HG02642 (cell line): ENCODE measurements around the gene LINC01488.

Source experiments
- ATAC-seq: cut with Tn5 transposase; IDR thresholded peaks from one replicate; pipeline ENCODE4 v1.9.1; 2021; ENCODE audit warnings: mild to moderate bottlenecking; ENCODE audit not compliant: unreplicated experiment, poor library complexity

LINC01488 gene

DNA sequence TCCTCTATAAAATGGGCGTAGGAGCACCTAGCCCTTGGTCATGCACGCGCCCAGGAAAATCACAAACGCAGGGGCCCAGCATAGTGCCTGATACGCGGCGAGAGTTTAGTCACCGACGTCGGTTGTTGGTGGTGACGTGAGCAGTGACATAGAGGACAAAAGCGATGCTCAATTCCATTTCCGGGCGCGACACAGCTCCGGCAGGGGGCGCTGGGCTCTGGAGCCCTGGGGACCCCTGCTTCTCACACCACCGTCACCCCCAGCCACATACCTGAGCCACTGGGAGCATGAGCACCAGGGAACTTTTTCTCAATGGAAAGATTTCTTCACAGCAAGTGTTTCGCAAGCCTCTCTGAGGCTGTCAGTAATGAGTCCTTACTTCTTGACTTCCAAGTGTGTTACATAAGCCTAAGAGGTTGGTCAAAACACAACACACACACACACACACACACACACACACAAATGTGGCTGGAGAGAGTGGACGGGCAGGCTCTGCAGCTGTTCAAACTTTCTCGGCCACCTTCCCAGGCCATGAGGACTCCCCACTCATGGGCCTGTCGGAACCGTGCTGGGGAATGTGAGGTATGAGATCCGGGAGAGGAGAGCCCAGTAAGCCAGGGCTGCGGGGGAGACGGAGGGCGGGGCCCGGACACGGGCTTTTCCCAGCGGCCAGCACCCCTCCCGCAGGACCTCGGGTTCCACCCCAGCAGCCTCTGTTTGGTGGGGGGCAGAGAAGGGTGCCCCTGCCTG, 36.9 kb upstream of the LINC01488 start:
- no peak for ATAC-seq

GRCh38 chr11:69445131-69445470, 36.4 kb upstream of the LINC01488 start:
- no peak for ATAC-seq

DNA sequence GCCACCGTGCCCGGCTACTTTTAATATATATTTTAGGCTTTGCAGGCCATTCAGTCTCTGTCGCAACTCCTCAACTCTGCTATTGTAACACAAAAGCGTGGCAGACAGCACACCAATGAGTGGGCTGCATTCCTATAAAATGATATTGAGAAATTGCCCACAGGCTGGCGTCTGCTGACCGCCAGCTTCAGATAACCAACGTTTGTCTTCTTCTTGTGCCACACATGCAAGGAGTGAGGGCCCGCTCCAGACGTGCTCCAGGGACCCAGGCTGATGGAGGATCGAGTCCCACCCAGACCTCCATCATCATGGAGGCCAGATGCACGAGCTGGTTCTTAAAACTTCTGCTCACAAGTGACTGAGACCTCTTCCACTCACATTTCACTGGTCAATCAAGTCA, 35.4 kb upstream of the LINC01488 start:
- no peak for ATAC-seq

GRCh38 chr11:69447786-69448185, 33.7 kb upstream of the LINC01488 start:
- ATAC-seq, result no peak

- no peak for ATAC-seq
Measured at GRCh38 chr11:69448471-69449284, 32.8 kb upstream of the LINC01488 start.

DNA sequence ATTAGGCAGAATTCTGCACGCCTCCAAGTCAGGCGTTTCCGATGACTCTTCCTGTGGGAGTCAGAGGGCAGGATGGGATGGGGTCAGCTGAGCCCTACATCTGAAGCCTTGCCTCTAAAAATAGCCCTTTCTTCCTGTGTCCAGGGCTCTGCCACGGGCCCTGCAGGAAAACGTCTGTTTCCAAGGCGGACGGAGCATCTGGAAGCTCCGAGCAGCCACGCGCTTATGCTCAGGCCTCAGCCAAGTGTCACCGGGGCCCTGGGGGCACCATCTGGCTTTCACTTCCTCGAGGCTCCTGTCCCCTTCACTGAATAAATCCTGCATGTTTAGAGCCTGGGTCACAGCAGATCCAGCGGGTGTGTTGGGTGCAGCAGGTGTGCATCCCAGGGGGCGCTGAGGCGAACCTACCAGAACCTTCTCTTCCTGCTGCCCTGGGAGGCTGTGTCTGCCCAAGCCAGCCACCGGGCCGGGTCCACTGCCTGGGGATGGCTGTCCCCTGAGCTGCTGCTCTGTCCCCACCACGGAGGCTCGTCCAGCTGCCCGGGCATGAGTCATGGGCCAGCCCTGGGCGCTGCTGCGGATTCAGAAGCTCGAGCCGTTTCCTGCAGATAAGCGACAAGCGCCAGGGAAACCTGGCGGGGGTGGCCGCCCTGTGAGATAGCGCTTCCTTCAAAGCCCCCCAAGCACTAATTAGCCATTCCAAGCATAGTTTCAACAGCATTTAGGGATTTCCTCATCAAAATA, 32.0 kb upstream of the LINC01488 start:
- no peak for ATAC-seq

- ATAC-seq, result no peak
Measured at GRCh38 chr11:69450064-69450856, 31.2 kb upstream of the LINC01488 start.

DNA sequence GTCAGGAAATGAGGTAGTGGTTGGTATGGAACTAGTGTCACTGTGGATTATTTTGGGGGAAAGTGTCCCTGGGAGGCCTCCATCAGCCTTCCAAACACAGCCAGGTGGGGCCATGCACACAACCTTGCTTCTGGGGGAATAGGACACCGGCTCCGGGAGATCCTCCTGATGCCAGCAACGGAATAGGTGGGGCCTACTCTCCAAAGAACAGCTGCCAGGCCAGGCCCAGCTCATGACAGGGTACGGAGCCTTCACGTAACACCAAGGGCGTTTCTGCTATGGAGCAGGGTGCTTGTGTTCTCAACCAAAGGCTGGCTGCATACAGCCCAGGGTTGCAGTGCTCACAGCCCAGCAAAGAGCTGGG, 30.6 kb upstream of the LINC01488 start:
- no peak for ATAC-seq

DNA sequence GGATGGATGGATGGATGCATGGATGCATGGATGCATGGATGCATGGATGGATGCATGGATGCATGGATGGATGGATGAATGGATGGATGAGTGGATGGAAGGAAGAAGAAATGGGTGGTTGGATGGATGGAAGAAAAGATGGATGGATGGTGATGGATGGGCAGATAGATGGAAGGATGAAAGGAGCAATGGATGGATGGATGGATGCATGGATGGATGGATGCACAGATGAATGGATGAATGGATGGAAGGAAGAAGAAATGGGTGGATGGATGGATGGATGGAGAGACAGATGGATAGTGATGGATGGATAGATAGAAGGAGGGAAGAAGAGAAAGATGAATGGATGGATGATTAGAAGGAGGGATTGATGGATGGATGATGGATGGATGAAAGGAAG, 30.2 kb upstream of the LINC01488 start:
- ATAC-seq, result no peak

GRCh38 chr11:69452206-69452987, 29.1 kb upstream of the LINC01488 start:
- no peak for ATAC-seq

DNA sequence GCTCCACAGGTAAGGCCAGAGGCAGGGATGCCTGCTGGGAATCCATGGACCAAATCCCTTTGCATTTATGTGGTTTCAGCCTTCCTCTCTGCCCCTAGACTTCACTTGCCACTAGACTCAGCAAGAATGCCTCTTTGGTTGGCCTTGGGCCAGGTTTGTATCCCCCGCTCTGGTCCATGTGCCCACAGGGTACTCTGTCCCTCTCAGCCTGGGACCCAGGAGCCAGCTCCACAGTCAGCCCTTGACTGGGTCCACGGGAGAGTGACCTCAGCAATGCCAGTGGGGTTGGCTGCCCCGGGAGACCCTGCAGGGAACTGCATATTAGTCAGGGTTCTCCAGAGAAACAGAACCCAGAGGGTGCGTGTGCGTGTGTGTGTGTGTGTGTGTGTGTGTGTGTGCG, 28.3 kb upstream of the LINC01488 start:
- ATAC-seq, result no peak

DNA sequence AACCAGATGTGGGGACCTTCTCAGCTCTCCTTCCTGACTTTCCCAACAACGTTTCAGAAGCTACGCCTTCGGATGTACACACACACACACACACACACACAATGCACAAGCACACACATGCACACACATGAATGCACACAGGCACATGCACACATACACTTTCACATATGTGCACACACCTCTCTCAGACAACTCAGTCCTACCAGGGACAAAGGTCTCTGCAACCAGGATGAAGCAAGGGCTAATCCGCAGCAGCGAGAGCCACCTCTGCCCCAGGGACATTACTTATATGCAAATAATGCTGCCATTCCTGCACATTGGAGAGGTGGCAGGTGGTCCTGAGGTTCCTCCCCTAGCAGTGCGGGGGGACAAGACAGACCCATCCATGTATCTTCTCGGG, 27.4 kb upstream of the LINC01488 start:
- ATAC-seq, result no peak

- no peak for ATAC-seq
Measured at GRCh38 chr11:69455969-69456368, 25.5 kb upstream of the LINC01488 start.

DNA sequence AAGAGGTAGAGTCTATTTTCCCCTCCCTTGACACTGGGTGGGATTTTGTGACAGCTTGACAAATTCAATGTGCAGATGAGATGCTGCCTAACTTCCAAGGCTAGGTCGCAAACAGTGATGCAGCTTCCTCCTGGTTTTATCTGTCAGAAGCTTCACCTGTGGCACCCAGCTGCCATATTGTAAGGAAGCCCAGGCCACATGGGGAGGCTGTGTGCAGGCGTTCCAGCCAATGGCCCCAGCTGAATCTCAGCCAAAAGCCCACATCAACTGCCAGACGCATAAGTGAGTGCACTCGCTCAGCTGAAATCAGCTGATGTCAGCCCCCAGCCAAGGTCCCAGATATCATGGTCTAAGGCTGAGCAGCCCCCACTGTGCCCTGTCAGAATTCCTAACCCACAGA, 24.8 kb upstream of the LINC01488 start:
- no peak for ATAC-seq

- no peak for ATAC-seq
Measured at GRCh38 chr11:69459848-69460539, 21.5 kb upstream of the LINC01488 start.

DNA sequence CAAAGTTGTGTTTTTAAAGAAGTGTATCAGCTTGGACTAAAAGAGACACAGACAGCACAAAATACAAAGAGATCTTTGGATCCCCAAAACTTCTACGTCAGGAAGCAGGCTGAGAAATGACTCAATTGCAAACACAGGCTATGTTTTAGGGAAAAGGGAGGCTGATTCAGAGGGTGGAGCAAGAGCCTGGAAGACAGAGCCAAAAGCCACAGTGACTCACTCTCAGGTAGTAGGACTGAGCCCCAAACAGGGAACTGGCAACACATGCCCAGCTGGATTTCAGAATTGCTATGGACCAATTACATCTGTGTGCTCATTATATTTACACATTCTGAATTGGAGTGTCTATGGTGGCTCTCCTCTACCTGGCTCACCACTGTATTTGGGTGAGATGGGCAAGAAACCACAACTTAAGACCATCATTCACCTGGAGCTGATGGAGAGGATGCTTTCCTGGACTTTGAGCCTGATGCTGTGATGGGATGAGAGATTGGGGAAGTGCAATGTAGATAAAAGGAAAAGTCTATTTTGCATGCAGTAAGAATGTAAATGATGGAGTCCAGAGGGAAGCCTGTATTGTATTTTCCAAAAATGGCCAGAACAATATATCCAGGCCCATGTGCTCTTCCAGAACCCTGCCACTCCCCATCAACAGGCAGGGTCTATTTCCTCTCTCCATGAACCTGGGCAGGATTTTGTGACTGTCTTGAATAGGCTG, 20.8 kb upstream of the LINC01488 start:
- no peak for ATAC-seq

- no peak for ATAC-seq
Measured at GRCh38 chr11:69461272-69461962, 20.0 kb upstream of the LINC01488 start.
